ENCODE results near the gene PARP8. TPM values are rescaled to one million over a fixed set of nuclear protein-coding genes. Genes with fewer than 3 reads are reported as not detected.

The PARP8 gene
- total and polyA plus RNA-seq, 12 donors = 0.97 to 14.5 (median 5.2) TPM

- DNase-seq (no peak), ATAC-seq (no peak)
- WGBS, 2 donors = 40 to 49% methylated on average over 3 of the region's 3 CpGs
- Histone ChIP-seq H3K4me3 (no peak overlapping the region), H3K4me1 (peaks cover 0 to 6% (median 0%) of the 10 kb centered on the region in 9 donors), H3K9me3 (no peaks in the 10 kb centered on the region), H3K27me3 (no peaks in the 10 kb centered on the region), H3K27ac (no peak overlapping the region), H3K36me3 (no peaks in the 10 kb centered on the region)
- TF ChIP-seq CTCF (IDR thresholded peaks at IDR 0.05) = no peak
- intact Hi-C loops (cut with DNase I) = no loop called here
These were observed 215.0 kb downstream of the PARP8 start for GRCh38 chr5:50881407-50881806.

DNA sequence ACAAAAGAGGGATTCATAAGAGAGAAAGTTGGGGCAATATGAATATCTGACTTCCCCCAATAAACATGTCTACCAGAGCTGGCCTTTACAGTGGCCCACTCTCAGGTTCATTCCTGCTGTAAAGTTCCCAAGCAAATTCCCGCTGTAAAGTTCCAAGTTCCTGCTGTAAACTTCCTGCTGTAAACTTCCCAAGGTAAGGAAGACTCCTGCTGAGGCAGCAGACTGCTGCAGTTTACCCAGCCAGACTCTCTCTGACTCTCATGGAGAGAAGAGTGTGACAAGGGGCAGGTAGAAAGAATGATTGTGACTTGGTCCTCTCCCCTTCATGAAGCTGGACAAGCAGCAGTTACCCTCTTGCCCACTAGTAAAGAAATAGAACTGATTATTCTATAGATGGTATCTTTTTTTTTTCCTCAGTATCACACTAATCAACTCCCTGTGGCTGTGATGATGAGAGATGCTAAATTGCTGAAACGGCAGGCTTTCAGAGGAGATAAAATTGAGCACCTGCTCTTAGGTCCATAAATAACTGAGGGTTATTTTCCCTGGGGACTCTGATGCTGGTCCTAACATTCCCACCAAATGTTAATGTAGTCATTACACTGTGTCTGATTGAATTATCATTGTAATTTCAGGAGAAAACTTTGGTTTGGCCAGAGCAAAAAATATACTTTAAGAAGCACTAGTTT, 220.4 kb downstream of the PARP8 start:
- Histone ChIP-seq H3K27me3 (no peaks in the 10 kb centered on the region), H3K36me3 (no peaks in the 10 kb centered on the region), H3K4me3 (no peak overlapping the region), H3K4me1 (no peaks in the 10 kb centered on the region), H3K9me3 (peaks cover 0 to 5% (median 0%) of the 10 kb centered on the region in 11 donors), H3K27ac (no peak overlapping the region)
- intact Hi-C loops (cut with DNase I) = no loop called here
- no peak for TF ChIP-seq CTCF (IDR thresholded peaks at IDR 0.05)
- DNase-seq (no peak), ATAC-seq (no peak)
- 33 to 53% methylated on average over 2 of the region's 2 CpGs for WGBS, 2 donors

DNA sequence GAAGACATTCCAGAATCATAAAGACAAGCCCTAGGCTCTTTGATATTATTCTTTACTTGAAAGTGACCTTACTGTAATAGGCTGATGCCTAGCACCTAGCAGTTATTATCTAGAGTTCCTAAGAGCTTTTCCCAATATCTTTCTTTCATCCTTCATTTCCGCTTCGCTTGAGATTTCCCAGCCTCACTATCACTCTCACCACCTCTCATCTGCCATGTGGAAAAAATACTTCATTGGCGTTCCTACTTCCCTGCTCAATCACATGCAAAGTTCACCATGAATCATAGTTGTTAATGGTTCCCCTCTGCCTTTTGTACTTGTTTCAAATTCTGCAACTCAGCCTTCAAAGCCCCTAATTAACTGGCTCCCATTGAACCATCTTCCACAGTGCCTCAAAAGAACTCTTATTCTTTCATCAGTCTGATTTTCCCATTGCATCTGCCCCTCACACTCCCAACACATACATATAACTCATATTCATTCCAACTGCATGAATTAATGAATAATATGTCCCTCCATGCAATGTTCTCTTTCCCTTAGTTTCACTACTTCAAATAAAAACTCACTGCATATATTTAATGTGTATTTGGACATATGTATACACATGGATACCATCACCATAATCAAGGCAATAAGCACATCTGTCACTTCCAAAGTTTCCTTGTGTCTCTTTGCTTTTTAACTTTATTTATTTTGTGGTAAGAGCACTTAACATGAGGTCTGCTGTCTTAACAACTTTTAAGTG, 221.6 kb downstream of the PARP8 start:
- no peaks in the 10 kb centered on the region for H3K36me3 ChIP-seq
- peaks cover 0 to 5% (median 0%) of the 10 kb centered on the region in 11 donors for H3K9me3 ChIP-seq
- ATAC-seq (no peak), DNase-seq (no peak)
- no peak for TF ChIP-seq CTCF (IDR thresholded peaks at IDR 0.05)
- 64 to 70% methylated on average over 3 of the region's 3 CpGs for WGBS, 2 donors
- H3K27me3 ChIP-seq = no peaks in the 10 kb centered on the region
- H3K27ac ChIP-seq = no peak overlapping the region
- no peaks in the 10 kb centered on the region for H3K4me1 ChIP-seq
- no peak overlapping the region for H3K4me3 ChIP-seq
- intact Hi-C loops (cut with DNase I) = no loop called here

DNA sequence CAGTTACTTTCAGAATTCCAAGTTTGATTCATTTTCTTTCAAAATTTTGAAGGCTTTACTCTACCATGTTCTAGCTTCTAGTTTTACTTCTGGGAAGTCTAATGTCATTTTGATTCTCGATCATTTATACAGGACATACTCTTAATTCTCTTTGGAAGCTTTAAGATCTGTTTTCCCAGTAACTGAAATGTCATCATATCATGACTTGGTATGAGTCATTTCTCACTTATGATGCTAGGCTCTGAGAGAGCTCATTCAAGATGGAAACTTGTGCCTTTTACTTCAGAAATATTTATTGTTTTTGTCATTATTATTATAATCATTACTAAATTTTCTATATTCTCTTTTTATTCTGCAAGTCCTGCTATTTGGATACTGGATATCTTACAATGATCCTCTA, 222.3 kb downstream of the PARP8 start:
- ATAC-seq = no peak
- Histone ChIP-seq H3K4me1 (no peaks in the 10 kb centered on the region), H3K9me3 (peaks cover 0 to 5% (median 0%) of the 10 kb centered on the region in 11 donors), H3K36me3 (no peaks in the 10 kb centered on the region), H3K4me3 (no peak overlapping the region), H3K27ac (no peak overlapping the region), H3K27me3 (no peaks in the 10 kb centered on the region)
- no peak for DNase-seq
- no peak for TF ChIP-seq CTCF (IDR thresholded peaks at IDR 0.05)
- WGBS, 2 donors = 90 to 96% methylated on average over 1 of the region's 1 CpG
- intact Hi-C loops (cut with DNase I) = no loop called here

Data from heart right ventricle (tissue), 16 donors.